ENCODE measurements around the gene LRRC49.
A peak's percentile ranks its signal among the peaks of the same experiment; 100 is the strongest.
"Not testable (repeated sequence)": the region's sequence is repeated elsewhere in the genome, so short reads cannot be mapped to it uniquely, and the experiment has no call there.

Gene LRRC49

GRCh38 chr15:70871490-70871889 lies 21.1 kb upstream of the LRRC49 start:
- H3K27me3 ChIP-seq (ENCODE audit: control insufficient read depth, insufficient read depth, low read length); H3K4me3 ChIP-seq (ENCODE audit: low read length); H3K4me1 ChIP-seq (ENCODE audit: control insufficient read depth, low read depth, low read length); H3K27ac ChIP-seq (ENCODE audit: low read length); H3K9ac ChIP-seq (ENCODE audit: low read length); H3K36me3 ChIP-seq (ENCODE audit: control insufficient read depth, low read depth, low read length); H3K9me3 ChIP-seq (ENCODE audit: control insufficient read depth, low read depth, low read length): not testable (repeated sequence)

- Histone ChIP-seq H3K4me1 (ENCODE audit: control insufficient read depth, low read depth, low read length) (no peaks in the 10 kb centered on the region), H3K9me3 (ENCODE audit: control insufficient read depth, low read depth, low read length) (no peaks in the 10 kb centered on the region), H3K27me3 (ENCODE audit: control insufficient read depth, insufficient read depth, low read length) (no peaks in the 10 kb centered on the region), H3K36me3 (ENCODE audit: control insufficient read depth, low read depth, low read length) (no peaks in the 10 kb centered on the region), H3K4me3 (ENCODE audit: low read length) (no peak overlapping the region), H3K27ac (ENCODE audit: low read length) (no peak overlapping the region), H3K9ac (ENCODE audit: low read length) (no peak overlapping the region)
Observed at GRCh38 chr15:70873232-70874054, 19.2 kb upstream of the LRRC49 start.

- H3K9ac ChIP-seq (ENCODE audit: low read length), result no peak overlapping the region
- H3K36me3 ChIP-seq (ENCODE audit: control insufficient read depth, low read depth, low read length), result no peaks in the 10 kb centered on the region
- H3K27me3 ChIP-seq (ENCODE audit: control insufficient read depth, insufficient read depth, low read length), result no peaks in the 10 kb centered on the region
- no peaks in the 10 kb centered on the region for H3K9me3 ChIP-seq (ENCODE audit: control insufficient read depth, low read depth, low read length)
- H3K4me3 ChIP-seq (ENCODE audit: low read length), result no peak overlapping the region
- no peak overlapping the region for H3K27ac ChIP-seq (ENCODE audit: low read length)
- no peaks in the 10 kb centered on the region for H3K4me1 ChIP-seq (ENCODE audit: control insufficient read depth, low read depth, low read length)
Observed at GRCh38 chr15:70875001-70875782, 17.4 kb upstream of the LRRC49 start.

- no peaks in the 10 kb centered on the region for H3K27me3 ChIP-seq (ENCODE audit: control insufficient read depth, insufficient read depth, low read length)
- H3K27ac ChIP-seq (ENCODE audit: low read length), result no peak overlapping the region
- H3K9me3 ChIP-seq (ENCODE audit: control insufficient read depth, low read depth, low read length), result no peaks in the 10 kb centered on the region
- H3K9ac ChIP-seq (ENCODE audit: low read length), result no peak overlapping the region
- no peaks in the 10 kb centered on the region for H3K36me3 ChIP-seq (ENCODE audit: control insufficient read depth, low read depth, low read length)
- H3K4me3 ChIP-seq (ENCODE audit: low read length), result no peak overlapping the region
- no peaks in the 10 kb centered on the region for H3K4me1 ChIP-seq (ENCODE audit: control insufficient read depth, low read depth, low read length)
Observed at GRCh38 chr15:70876011-70876410, 16.6 kb upstream of the LRRC49 start.

GRCh38 chr15:70876683-70877082 lies 15.9 kb upstream of the LRRC49 start:
- Histone ChIP-seq H3K4me3 (ENCODE audit: low read length) (no peak overlapping the region), H3K27ac (ENCODE audit: low read length) (no peak overlapping the region), H3K27me3 (ENCODE audit: control insufficient read depth, insufficient read depth, low read length) (no peaks in the 10 kb centered on the region), H3K9ac (ENCODE audit: low read length) (no peak overlapping the region), H3K4me1 (ENCODE audit: control insufficient read depth, low read depth, low read length) (no peaks in the 10 kb centered on the region), H3K36me3 (ENCODE audit: control insufficient read depth, low read depth, low read length) (no peaks in the 10 kb centered on the region), H3K9me3 (ENCODE audit: control insufficient read depth, low read depth, low read length) (no peaks in the 10 kb centered on the region)

- no peak overlapping the region for H3K27ac ChIP-seq (ENCODE audit: low read length)
- H3K4me1 ChIP-seq (ENCODE audit: control insufficient read depth, low read depth, low read length), result no peaks in the 10 kb centered on the region
- no peaks in the 10 kb centered on the region for H3K27me3 ChIP-seq (ENCODE audit: control insufficient read depth, insufficient read depth, low read length)
- no peak overlapping the region for H3K4me3 ChIP-seq (ENCODE audit: low read length)
- H3K9me3 ChIP-seq (ENCODE audit: control insufficient read depth, low read depth, low read length), result no peaks in the 10 kb centered on the region
- no peaks in the 10 kb centered on the region for H3K36me3 ChIP-seq (ENCODE audit: control insufficient read depth, low read depth, low read length)
- H3K9ac ChIP-seq (ENCODE audit: low read length), result no peak overlapping the region
Observed at GRCh38 chr15:70879401-70879800, 13.2 kb upstream of the LRRC49 start.

- H3K27me3 ChIP-seq (ENCODE audit: control insufficient read depth, insufficient read depth, low read length), result no peaks in the 10 kb centered on the region
- no peaks in the 10 kb centered on the region for H3K4me1 ChIP-seq (ENCODE audit: control insufficient read depth, low read depth, low read length)
Observed at GRCh38 chr15:70880781-70881180, 11.8 kb upstream of the LRRC49 start.

GRCh38 chr15:70882361-70882760 lies 10.3 kb upstream of the LRRC49 start:
- H3K9ac ChIP-seq (ENCODE audit: low read length), result no peak overlapping the region
- H3K27me3 ChIP-seq (ENCODE audit: control insufficient read depth, insufficient read depth, low read length), result no peaks in the 10 kb centered on the region
- no peak overlapping the region for H3K27ac ChIP-seq (ENCODE audit: low read length)
- no peaks in the 10 kb centered on the region for H3K36me3 ChIP-seq (ENCODE audit: control insufficient read depth, low read depth, low read length)
- no peak overlapping the region for H3K4me3 ChIP-seq (ENCODE audit: low read length)
- no peaks in the 10 kb centered on the region for H3K9me3 ChIP-seq (ENCODE audit: control insufficient read depth, low read depth, low read length)
- no peaks in the 10 kb centered on the region for H3K4me1 ChIP-seq (ENCODE audit: control insufficient read depth, low read depth, low read length)

More at GRCh38 chr15:70880781-70881180, 11.8 kb upstream of the LRRC49 start:
- no peak overlapping the region for H3K9ac ChIP-seq (ENCODE audit: low read length)
- no peak overlapping the region for H3K27ac ChIP-seq (ENCODE audit: low read length)
- no peak overlapping the region for H3K4me3 ChIP-seq (ENCODE audit: low read length)
- H3K9me3 ChIP-seq (ENCODE audit: control insufficient read depth, low read depth, low read length), result no peaks in the 10 kb centered on the region
- H3K36me3 ChIP-seq (ENCODE audit: control insufficient read depth, low read depth, low read length), result no peaks in the 10 kb centered on the region

- Histone ChIP-seq H3K27ac (ENCODE audit: low read length) (no peak overlapping the region), H3K36me3 (ENCODE audit: control insufficient read depth, low read depth, low read length) (no peaks in the 10 kb centered on the region), H3K27me3 (ENCODE audit: control insufficient read depth, insufficient read depth, low read length) (no peaks in the 10 kb centered on the region), H3K4me1 (ENCODE audit: control insufficient read depth, low read depth, low read length) (peaks cover 17% of the 10 kb centered on the region), H3K4me3 (ENCODE audit: low read length) (peak overlapping the region; percentile 91), H3K9ac (ENCODE audit: low read length) (peak overlapping the region; percentile 75), H3K9me3 (ENCODE audit: control insufficient read depth, low read depth, low read length) (no peaks in the 10 kb centered on the region)
Observed at GRCh38 chr15:70892912-70893560, 410 bp downstream of the LRRC49 start.

- Histone ChIP-seq H3K9ac (ENCODE audit: low read length) (no peak overlapping the region), H3K27ac (ENCODE audit: low read length) (no peak overlapping the region), H3K4me3 (ENCODE audit: low read length) (no peak overlapping the region), H3K27me3 (ENCODE audit: control insufficient read depth, insufficient read depth, low read length) (no peaks in the 10 kb centered on the region), H3K4me1 (ENCODE audit: control insufficient read depth, low read depth, low read length) (no peaks in the 10 kb centered on the region), H3K9me3 (ENCODE audit: control insufficient read depth, low read depth, low read length) (no peaks in the 10 kb centered on the region), H3K36me3 (ENCODE audit: control insufficient read depth, low read depth, low read length) (no peaks in the 10 kb centered on the region)
Observed at GRCh38 chr15:70902107-70902506, 9.5 kb downstream of the LRRC49 start.

- no peaks in the 10 kb centered on the region for H3K4me1 ChIP-seq (ENCODE audit: control insufficient read depth, low read depth, low read length)
- no peaks in the 10 kb centered on the region for H3K27me3 ChIP-seq (ENCODE audit: control insufficient read depth, insufficient read depth, low read length)
- no peaks in the 10 kb centered on the region for H3K9me3 ChIP-seq (ENCODE audit: control insufficient read depth, low read depth, low read length)
- no peak overlapping the region for H3K4me3 ChIP-seq (ENCODE audit: low read length)
- H3K36me3 ChIP-seq (ENCODE audit: control insufficient read depth, low read depth, low read length), result peaks cover 4% of the 10 kb centered on the region
- no peak overlapping the region for H3K27ac ChIP-seq (ENCODE audit: low read length)
- no peak overlapping the region for H3K9ac ChIP-seq (ENCODE audit: low read length)
Observed at GRCh38 chr15:70906842-70907241, 14.2 kb downstream of the LRRC49 start.

All from iPS-18a (cell line).